Measurements from ENCODE around the gene VOPP1. TPM values are rescaled to one million over a fixed set of nuclear protein-coding genes. Genes with fewer than 3 reads are reported as not detected.

VOPP1 gene
- total and polyA plus RNA-seq, 2 donors (not counting 3 experiments of a cell fraction or from before 2014, with no cell fraction given) = 85.6 to 154 TPM

GRCh38 chr7:55502858-55503440 lies 69.4 kb downstream of the VOPP1 start:
- H3K36me3 ChIP-seq (ENCODE audit: control insufficient read depth in 2 of 2, extremely low read depth in 1 of 2, insufficient read depth in 2 of 2, low read length in 2 of 2) = peaks cover 7 to 15% of the 10 kb centered on the region in 2 experiments
- no peak overlapping the region for H3K4me2 ChIP-seq (ENCODE audit: insufficient read depth, low read length)
- BruUV-seq (replicated peaks) = no TSS peak
- ChIA-PET POLR2A (no interaction called here), CTCF (no interaction called here)
- H3K9me1 ChIP-seq (replicated peaks; ENCODE audit: control insufficient read depth, extremely low read depth, insufficient read depth, low read length) = no peaks in the 10 kb centered on the region
- no peak overlapping the region for H3K4me3 ChIP-seq (replicated peaks in 1 of 3; ENCODE audit: insufficient read depth in 1 of 3, low read depth in 1 of 3, low read length in 3 of 3)
- dilution Hi-C loops (cut with MboI; ENCODE audit: extremely low pct_ligation_motif_present, low sequenced_read_pairs) (no loop called here), intact Hi-C loops (cut with micrococcal nuclease) (no loop called here)
- DNase-seq (ENCODE audit: low read depth, low spot score) = no peak
- H4K20me1 ChIP-seq (replicated peaks; ENCODE audit: control insufficient read depth, extremely low read depth, insufficient read depth, low read length) = peaks cover 2% of the 10 kb centered on the region
- peaks cover 3% of the 10 kb centered on the region for H3K4me1 ChIP-seq (ENCODE audit: control insufficient read depth, extremely low read depth, insufficient read depth, low read length)
- FAIRE-seq = no peak
- no peak overlapping the region for H3K27ac ChIP-seq (ENCODE audit: insufficient read depth, low read depth, low read length)
- peaks cover 65% of the 10 kb centered on the region for H3K79me2 ChIP-seq (ENCODE audit: control insufficient read depth, insufficient read depth, low read length)
- H3K9me3 ChIP-seq (replicated peaks; ENCODE audit: control insufficient read depth, insufficient read depth, low read length) = no peaks in the 10 kb centered on the region
- TF ChIP-seq POLR2A (IDR thresholded peaks at IDR 0.05; ENCODE audit: low read depth, low read length) = no peak
- TF ChIP-seq, protein P1, sequence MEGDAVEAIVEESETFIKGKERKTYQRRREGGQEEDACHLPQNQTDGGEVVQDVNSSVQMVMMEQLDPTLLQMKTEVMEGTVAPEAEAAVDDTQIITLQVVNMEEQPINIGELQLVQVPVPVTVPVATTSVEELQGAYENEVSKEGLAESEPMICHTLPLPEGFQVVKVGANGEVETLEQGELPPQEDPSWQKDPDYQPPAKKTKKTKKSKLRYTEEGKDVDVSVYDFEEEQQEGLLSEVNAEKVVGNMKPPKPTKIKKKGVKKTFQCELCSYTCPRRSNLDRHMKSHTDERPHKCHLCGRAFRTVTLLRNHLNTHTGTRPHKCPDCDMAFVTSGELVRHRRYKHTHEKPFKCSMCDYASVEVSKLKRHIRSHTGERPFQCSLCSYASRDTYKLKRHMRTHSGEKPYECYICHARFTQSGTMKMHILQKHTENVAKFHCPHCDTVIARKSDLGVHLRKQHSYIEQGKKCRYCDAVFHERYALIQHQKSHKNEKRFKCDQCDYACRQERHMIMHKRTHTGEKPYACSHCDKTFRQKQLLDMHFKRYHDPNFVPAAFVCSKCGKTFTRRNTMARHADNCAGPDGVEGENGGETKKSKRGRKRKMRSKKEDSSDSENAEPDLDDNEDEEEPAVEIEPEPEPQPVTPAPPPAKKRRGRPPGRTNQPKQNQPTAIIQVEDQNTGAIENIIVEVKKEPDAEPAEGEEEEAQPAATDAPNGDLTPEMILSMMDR (IDR thresholded peaks at IDR 0.05; ENCODE audit: extremely low read depth in 1 of 2, insufficient read depth in 1 of 2, low read depth in 1 of 2, low read length in 2 of 2) = no peak
- no peak for TF ChIP-seq MAX (IDR thresholded peaks at IDR 0.05; ENCODE audit: insufficient read depth, insufficient read length)
- no peak for TF ChIP-seq FOS (IDR thresholded peaks at IDR 0.05; ENCODE audit: borderline replicate concordance, insufficient read depth, low read length)
- TF ChIP-seq EZH2 (IDR thresholded peaks at IDR 0.05; ENCODE audit: borderline replicate concordance, low read depth, low read length, severe bottlenecking) = no peak
- no peak for TF ChIP-seq POLR2AphosphoS5 (IDR thresholded peaks at IDR 0.05; ENCODE audit: insufficient read depth, low read depth, low read length)
- no peak for TF ChIP-seq MYC (IDR thresholded peaks at IDR 0.05; ENCODE audit: low read depth, low read length)
- TF ChIP-seq GATA2 (IDR thresholded peaks at IDR 0.05; ENCODE audit: insufficient read depth, insufficient read length, low read depth, low read length) = no peak
- no peak for TF ChIP-seq JUN (IDR thresholded peaks at IDR 0.05; ENCODE audit: borderline replicate concordance, insufficient read depth, insufficient read length, low read depth)
- H3K27me3 ChIP-seq (ENCODE audit: control insufficient read depth in 2 of 2, insufficient read depth in 2 of 2, low read length in 2 of 2) = no peaks in the 10 kb centered on the region
- H2AFZ ChIP-seq (ENCODE audit: low read depth, low read length) = no peak overlapping the region
- H3K9ac ChIP-seq (replicated peaks; ENCODE audit: extremely low read depth, insufficient read depth, low read length) = no peak overlapping the region
